Central memory CD8-positive, alpha-beta T cell (primary cell): ENCODE data around the gene KLHL18.
"Not testable (repeated sequence)": the region's sequence is repeated elsewhere in the genome, so short reads cannot be mapped to it uniquely, and the experiment has no call there.

Experiments used
- ATAC-seq: fragments of 150-1000 bp; cut with Tn5 transposase; replicated peaks from 2 replicates; pipeline ENCODE4 v1.10.0; 2022; ENCODE audit warnings: mild to moderate bottlenecking, moderate FRiP score, moderate number of reproducible peaks; ENCODE audit not compliant: poor library complexity, severe bottlenecking; ENCODE audit errors: extremely low read depth
- DNase-seq, 2 donors: peaks; one replicate each; pipeline ENCODE4 v3.0.0; 2021; ENCODE audit warnings: low spot score in 2 of 2
- H3K27ac Mint-ChIP-seq: one replicate; pipeline ENCODE4 v1.8.0; 2022; ENCODE audit warnings: low read depth, mild to moderate bottlenecking, moderate library complexity, mixed read lengths
- H3K27me3 Mint-ChIP-seq: one replicate; pipeline ENCODE4 v1.8.0; 2022; ENCODE audit warnings: mixed read lengths
- H3K36me3 Mint-ChIP-seq: one replicate; pipeline ENCODE4 v1.8.0; 2022; ENCODE audit warnings: mild to moderate bottlenecking, moderate library complexity, mixed read lengths; ENCODE audit not compliant: insufficient read depth
- H3K4me1 Mint-ChIP-seq: one replicate; pipeline ENCODE4 v1.8.0; 2022; ENCODE audit warnings: mixed read lengths
- H3K4me3 Mint-ChIP-seq: one replicate; pipeline ENCODE4 v1.8.0; 2022; ENCODE audit warnings: mild to moderate bottlenecking, moderate library complexity, mixed read lengths
- H3K9me3 Mint-ChIP-seq: one replicate; pipeline ENCODE4 v1.8.0; 2022; ENCODE audit warnings: mixed read lengths

KLHL18 gene

DNA sequence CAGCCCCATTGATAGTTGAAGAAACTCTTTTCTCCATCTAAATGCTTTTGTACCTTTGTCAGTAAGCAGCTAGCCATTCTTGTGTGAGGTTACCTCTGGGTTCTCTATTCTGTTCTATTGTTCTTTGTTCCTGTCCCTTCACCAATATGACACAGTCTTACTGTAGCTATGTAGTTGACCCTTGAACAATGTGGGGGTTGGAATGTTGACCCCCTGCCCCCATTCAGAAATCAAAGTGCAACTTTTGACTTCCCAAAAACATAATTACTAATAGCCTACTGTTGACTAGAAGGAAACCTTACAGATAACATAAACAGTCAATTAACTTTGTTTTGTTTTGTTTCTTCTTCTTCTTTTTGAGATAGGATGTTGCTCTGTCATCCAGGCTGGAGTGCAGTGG is 18.7 kb downstream of the KLHL18 start:
- Mint-ChIP-seq H3K4me3 (no peak overlapping the region), H3K4me1 (peaks cover 20% of the 10 kb centered on the region), H3K36me3 (peaks cover 24% of the 10 kb centered on the region), H3K9me3 (no peaks in the 10 kb centered on the region), H3K27me3 (no peaks in the 10 kb centered on the region), H3K27ac (no peak overlapping the region)
- DNase-seq (no peak), ATAC-seq (no peak)

DNA sequence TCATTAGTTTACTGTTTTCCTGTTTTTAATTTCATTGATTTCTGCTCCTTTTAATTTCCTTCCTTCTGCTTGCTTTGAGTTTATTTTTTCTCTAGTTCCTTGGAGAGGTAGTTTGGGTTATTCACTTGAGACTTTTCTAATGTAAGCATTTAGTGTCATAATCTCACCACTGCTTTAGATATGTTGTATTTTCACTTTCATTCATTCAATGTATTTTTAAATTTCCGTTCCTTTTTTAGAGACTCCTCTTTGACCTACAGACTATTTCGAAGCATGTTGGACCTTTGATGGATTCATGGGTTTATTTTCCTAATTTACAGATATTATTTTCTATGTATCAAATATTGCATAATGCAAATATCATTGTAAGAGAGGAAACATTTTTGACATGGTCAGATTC is 23.3 kb downstream of the KLHL18 start:
- ATAC-seq, result no peak
- no peak for DNase-seq
- Mint-ChIP-seq H3K4me1 (peaks cover 14% of the 10 kb centered on the region), H3K9me3 (no peaks in the 10 kb centered on the region), H3K27ac (no peak overlapping the region), H3K4me3 (no peak overlapping the region), H3K27me3 (no peaks in the 10 kb centered on the region), H3K36me3 (peaks cover 32% of the 10 kb centered on the region)

DNA sequence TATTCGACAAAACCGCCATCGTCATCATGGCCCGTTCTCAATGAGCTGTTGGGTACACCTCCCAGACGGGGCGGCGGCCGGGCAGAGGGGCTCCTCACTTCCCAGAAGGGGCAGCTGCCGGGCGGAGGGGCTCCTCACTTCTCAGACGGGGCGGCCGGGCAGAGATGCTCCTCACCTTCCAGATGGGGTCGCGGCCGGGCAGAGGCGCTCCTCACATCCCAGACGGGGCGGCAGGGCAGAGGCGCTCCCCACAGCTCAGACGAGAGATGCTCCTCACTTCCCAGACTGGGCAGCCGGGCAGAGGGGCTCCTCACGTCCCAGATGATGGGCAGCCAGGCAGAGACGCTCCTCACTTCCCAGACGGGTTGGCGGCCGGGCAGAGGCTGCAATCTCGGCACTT is 26.5 kb downstream of the KLHL18 start:
- H3K9me3 Mint-ChIP-seq, H3K27me3 Mint-ChIP-seq, DNase-seq, H3K4me3 Mint-ChIP-seq, ATAC-seq, H3K4me1 Mint-ChIP-seq, H3K27ac Mint-ChIP-seq: not testable (repeated sequence)
- H3K36me3 Mint-ChIP-seq, result peaks cover 19% of the 10 kb centered on the region

DNA sequence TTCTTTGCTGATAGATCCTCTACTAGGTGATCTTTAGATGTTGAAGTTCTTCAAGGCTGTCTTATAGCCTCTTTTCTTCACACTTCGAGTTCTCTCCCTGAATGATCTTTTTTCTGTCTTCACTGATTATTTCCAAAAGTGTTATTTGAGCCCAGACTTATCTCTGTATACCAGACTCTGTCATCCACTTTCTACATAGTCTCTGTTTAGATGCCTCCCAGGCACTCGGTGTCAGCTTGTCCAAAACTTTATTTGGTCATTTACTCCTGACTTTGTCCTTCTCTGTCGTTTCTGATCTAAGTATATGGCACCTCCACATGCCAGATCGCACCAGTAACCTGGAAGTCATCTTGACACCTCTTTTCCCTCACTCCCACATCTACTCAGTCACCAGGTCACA is 27.6 kb downstream of the KLHL18 start:
- H3K27ac Mint-ChIP-seq, result peak overlapping the region; percentile 2
- ATAC-seq (no peak), DNase-seq (no peak)
- H3K27me3 Mint-ChIP-seq, result no peaks in the 10 kb centered on the region
- peaks cover 22% of the 10 kb centered on the region for H3K36me3 Mint-ChIP-seq
- H3K9me3 Mint-ChIP-seq, result no peaks in the 10 kb centered on the region
- H3K4me3 Mint-ChIP-seq, result no peak overlapping the region
- H3K4me1 Mint-ChIP-seq, result peaks cover 17% of the 10 kb centered on the region

DNA sequence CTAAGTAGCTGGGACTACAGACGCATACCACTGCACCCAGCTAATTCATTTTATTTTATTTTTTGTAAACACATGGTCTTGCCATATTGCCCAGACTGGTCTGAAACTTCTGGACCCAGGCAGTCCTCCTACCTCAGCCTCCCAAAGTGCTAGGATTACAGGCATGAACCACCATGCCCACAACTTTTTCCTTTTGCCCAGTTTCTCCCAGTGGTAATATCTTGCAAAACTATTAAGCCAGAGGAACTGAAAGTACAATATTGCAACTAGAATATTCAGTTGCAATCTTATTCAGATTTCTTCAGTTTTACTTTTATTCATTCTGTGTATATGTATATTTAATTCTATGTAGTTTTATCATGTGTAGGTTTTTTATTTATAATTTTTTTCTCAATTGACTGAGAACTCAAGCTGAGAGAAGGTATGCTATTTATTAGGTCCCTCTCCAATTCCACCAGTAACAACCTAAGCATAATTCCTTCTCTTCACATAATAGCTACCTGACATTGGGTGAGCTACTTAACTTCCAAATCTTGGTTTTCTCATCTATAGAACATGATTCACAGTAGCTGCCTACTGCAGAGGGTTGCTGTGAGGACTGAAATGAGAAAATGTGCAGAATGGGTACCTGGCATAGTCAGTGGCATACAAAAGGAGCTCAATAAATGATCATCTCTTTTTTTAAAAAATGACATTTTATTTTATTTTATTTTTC is 30.8 kb downstream of the KLHL18 start:
- Mint-ChIP-seq H3K4me3 (no peak overlapping the region), H3K9me3 (no peaks in the 10 kb centered on the region), H3K36me3 (peaks cover 12% of the 10 kb centered on the region), H3K27me3 (no peaks in the 10 kb centered on the region), H3K27ac (no peak overlapping the region), H3K4me1 (peaks cover 22% of the 10 kb centered on the region)
- DNase-seq (no peak), ATAC-seq (no peak)

DNA sequence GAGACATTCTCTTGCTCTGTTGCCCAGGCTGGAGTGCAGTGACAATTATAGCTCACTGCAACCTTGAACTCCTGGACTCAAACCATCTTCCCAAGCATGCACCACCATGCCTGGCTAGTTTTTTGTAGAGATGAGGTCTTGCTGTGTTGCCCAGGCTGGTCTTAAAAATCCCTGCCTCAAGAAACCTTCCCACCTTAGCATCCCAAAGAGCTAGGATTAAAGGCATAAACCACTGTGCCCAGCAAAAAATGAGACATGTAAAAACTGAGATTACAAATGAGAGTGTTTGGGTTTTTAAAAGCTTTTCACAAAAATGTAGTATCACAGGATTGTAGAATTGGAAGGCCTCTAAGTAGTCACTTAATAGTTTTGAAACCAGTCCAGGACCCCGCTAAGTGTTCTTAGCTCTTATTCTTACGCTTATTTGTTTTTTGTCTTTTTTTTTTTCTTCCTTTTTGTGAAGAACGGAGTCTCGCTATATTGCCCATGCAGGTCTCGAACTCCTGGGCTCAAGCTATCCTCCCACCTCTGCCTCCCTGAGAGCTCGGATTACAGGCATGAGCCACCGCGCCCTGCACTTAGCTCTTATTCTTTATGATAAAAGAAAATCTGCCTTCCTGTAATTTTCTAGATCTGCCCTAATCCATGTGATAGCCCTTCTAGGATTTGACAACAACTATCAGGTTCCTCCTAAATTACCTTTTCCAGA is 31.5 kb downstream of the KLHL18 start:
- no peak overlapping the region for H3K4me3 Mint-ChIP-seq
- ATAC-seq (no peak), DNase-seq (no peak)
- H3K27me3 Mint-ChIP-seq, result no peaks in the 10 kb centered on the region
- H3K27ac Mint-ChIP-seq, result peak overlapping the region; percentile 36
- no peaks in the 10 kb centered on the region for H3K9me3 Mint-ChIP-seq
- peaks cover 23% of the 10 kb centered on the region for H3K4me1 Mint-ChIP-seq
- peaks cover 12% of the 10 kb centered on the region for H3K36me3 Mint-ChIP-seq

DNA sequence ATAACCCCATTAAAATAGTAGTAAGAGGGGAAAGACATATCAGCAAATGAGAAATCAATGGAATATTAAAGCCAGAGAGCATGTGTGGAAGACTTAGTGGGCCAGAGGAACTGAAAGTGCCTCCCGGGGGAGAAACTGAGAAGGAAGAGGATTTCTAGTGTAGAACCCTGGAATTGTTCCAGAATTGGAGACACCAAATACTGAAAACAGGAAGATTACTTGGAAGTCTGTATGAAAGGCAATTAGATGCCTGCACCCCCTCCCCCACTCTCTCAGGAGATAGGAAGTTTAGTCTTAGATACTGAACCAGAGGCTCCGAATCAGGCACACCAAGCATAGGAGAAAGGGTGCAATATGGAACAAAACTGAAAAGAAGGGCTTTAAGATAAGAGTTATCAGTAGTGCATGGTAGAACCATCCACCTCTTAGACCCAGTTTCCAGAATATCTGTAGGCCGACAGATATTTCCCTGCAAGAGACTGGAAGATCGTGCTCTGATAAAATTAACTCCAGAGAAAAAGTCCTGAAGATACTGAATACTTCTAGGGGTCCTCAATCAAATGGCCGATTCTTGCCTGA is 32.4 kb downstream of the KLHL18 start:
- Mint-ChIP-seq H3K27ac (peak overlapping the region; percentile 36), H3K27me3 (no peaks in the 10 kb centered on the region), H3K4me1 (peaks cover 21% of the 10 kb centered on the region), H3K9me3 (no peaks in the 10 kb centered on the region), H3K4me3 (no peak overlapping the region), H3K36me3 (peaks cover 14% of the 10 kb centered on the region)
- DNase-seq (no peak), ATAC-seq (no peak)

DNA sequence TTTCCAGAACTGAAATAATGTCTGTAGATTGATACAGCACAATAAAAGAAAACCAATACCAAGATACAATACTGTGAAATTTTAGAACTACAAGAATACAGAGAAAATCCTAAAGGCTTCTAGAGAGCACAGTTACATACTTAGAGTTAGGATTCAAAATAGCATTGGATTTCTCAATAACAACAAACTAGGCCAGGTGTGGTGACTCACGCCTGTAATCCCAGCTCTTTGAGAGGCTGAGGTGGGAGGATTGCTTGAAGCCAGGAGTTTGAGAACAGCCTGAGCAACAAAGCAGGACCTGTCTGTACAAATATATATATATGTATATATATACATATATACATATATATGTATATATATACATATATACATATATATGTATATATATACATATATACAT is 33.4 kb downstream of the KLHL18 start:
- Mint-ChIP-seq H3K4me1 (peaks cover 13% of the 10 kb centered on the region), H3K36me3 (peaks cover 14% of the 10 kb centered on the region)
- not testable (repeated sequence) for H3K9me3 Mint-ChIP-seq, H3K4me3 Mint-ChIP-seq, DNase-seq, H3K27ac Mint-ChIP-seq, H3K27me3 Mint-ChIP-seq, ATAC-seq

DNA sequence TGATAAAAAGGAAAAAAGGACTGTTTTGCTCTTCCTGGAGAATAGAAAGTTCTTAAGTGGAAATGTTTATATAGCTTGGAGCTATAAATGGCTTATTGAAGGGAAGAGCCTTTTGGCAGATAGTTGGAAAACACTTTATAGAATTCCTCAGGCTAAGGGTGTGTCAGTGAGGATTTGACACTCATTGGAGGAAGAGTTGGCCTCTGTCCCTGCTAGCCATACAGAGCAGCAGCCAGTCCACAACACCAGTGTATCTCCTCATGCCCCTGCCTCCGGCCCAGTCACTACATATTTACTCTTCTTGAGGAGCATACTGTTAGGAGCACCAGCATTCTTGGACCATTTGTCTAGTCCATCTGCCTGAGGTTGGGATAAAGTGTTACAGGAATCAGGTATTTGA is 36.2 kb downstream of the KLHL18 start:
- Mint-ChIP-seq H3K9me3 (no peaks in the 10 kb centered on the region), H3K27ac (peak overlapping the region; percentile 62), H3K27me3 (no peaks in the 10 kb centered on the region), H3K36me3 (peaks cover 26% of the 10 kb centered on the region), H3K4me1 (peaks cover 18% of the 10 kb centered on the region), H3K4me3 (no peak overlapping the region)
- DNase-seq (no peak), ATAC-seq (no peak)

DNA sequence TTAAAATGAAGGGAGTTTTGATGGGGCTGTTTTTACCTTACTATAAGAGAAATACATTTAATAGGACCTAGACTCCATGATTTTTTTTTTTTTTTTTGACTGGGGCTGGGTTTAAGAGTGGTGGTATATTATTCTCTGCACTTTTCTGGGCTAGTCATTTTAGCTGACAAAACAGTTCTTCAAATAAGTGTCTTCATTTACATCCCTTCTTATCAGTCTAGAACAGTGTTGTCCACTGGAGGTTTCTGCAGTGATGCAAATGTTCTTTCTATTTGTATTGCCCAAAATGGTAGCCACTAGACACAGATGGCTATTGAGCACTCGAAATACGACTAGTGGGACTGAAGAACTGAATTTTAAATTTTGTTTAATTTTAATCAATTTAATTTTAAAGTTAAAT is 37.2 kb downstream of the KLHL18 start:
- no peak for DNase-seq
- H3K27me3 Mint-ChIP-seq, result no peaks in the 10 kb centered on the region

DNA sequence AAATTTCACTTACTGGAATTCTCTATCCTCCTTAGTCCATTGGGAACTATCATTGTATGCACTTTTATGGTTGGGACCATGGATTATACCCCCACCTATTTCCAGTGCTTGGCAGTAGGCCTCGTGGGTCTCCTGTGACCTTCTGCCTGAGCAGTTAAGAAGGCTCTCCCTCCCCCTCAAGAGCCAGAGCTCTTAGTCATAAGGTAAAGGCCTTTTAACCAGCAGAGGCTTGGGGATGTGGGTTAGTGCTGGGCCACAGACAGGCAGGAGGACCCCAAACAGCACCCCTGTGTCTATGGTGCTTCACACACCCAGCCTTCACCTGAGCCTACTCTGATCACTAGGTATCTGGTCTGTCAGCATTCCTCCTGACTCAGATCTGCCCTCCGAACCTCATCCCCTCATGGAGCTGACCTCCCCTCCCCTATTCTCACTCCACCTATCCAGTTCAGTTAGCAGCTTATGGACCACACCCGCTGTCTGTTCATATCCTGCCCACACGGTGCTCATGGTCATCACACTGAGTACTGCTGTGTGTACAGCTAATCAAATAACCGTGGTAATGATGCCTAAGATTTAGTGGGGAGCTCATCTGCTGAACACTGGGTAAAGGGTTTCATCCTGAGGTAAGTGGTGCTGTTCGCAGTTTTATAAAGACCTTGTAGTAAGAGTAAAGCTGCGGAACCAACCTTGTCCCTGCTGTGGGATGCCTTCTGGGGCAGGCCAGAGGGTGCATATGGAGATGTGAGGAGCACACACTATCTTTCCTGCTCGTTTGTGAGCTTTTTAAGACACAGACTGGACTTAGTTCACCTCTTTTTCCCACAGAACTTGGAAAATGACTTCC is 40.9 kb downstream of the KLHL18 start:
- Mint-ChIP-seq H3K36me3 (peaks cover 26% of the 10 kb centered on the region), H3K27me3 (no peaks in the 10 kb centered on the region), H3K4me3 (no peak overlapping the region), H3K27ac (peak overlapping the region; percentile 16), H3K9me3 (no peaks in the 10 kb centered on the region), H3K4me1 (peaks cover 6% of the 10 kb centered on the region)
- no peak for DNase-seq
- ATAC-seq, result no peak

More for the DNA sequence above, 37.2 kb downstream of the KLHL18 start:
- no peak overlapping the region for H3K27ac Mint-ChIP-seq
- H3K9me3 Mint-ChIP-seq, result no peaks in the 10 kb centered on the region
- no peak for ATAC-seq
- H3K36me3 Mint-ChIP-seq, result peaks cover 25% of the 10 kb centered on the region
- no peak overlapping the region for H3K4me3 Mint-ChIP-seq
- peaks cover 12% of the 10 kb centered on the region for H3K4me1 Mint-ChIP-seq

DNA sequence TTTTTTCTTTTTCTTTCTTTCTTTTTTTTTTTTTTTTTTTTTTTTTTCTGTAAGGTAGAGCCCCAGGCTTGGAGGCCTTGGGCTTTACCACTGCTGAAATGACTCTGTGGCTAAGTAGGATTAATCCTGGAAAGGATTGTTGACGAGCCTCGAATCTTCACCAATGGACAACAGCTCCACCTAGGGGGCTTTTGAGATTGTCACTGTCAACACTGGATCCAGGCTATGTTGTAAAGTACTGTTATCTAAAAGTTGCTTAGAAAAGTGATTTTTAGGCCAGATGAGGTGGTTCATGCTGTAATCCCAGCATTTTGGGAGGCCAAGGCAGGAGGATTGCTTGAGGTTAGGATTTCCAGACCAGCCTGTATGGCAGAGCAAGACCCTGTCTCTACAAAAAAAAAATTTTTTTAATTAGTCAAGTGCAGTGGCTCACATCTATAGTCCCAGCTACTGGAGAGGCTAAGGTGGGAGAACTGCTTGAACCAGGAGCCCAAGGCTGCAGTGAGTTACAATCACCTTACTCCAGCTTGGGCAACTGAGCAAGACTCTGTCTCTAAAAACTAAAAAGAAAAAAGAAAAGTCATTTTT is 41.6 kb downstream of the KLHL18 start:
- Mint-ChIP-seq H3K27me3 (no peaks in the 10 kb centered on the region), H3K4me3 (no peak overlapping the region), H3K27ac (no peak overlapping the region), H3K9me3 (no peaks in the 10 kb centered on the region), H3K36me3 (peaks cover 30% of the 10 kb centered on the region), H3K4me1 (peaks cover 6% of the 10 kb centered on the region)
- ATAC-seq (peak; percentile 58), DNase-seq (peak in 1 of 2 donors; percentile 16)
